GM19395 (cell line): ENCODE measurements around the gene BASP1.
A peak's percentile ranks its signal among the peaks of the same experiment; 100 is the strongest.

ENCODE experiments used
- ATAC-seq: cut with Tn5 transposase; IDR thresholded peaks from one replicate; pipeline ENCODE4 v1.9.1; 2021; ENCODE audit warnings: mild to moderate bottlenecking, moderate library complexity; ENCODE audit not compliant: unreplicated experiment

Gene BASP1

GRCh38 chr5:17221843-17222636 is 4.6 kb downstream of the BASP1 start:
- no peak for ATAC-seq

GRCh38 chr5:17222664-17223063 is 5.2 kb downstream of the BASP1 start:
- no peak for ATAC-seq

- peak; percentile 41 for ATAC-seq
These were observed 6.1 kb downstream of the BASP1 start for GRCh38 chr5:17223367-17224185.

DNA sequence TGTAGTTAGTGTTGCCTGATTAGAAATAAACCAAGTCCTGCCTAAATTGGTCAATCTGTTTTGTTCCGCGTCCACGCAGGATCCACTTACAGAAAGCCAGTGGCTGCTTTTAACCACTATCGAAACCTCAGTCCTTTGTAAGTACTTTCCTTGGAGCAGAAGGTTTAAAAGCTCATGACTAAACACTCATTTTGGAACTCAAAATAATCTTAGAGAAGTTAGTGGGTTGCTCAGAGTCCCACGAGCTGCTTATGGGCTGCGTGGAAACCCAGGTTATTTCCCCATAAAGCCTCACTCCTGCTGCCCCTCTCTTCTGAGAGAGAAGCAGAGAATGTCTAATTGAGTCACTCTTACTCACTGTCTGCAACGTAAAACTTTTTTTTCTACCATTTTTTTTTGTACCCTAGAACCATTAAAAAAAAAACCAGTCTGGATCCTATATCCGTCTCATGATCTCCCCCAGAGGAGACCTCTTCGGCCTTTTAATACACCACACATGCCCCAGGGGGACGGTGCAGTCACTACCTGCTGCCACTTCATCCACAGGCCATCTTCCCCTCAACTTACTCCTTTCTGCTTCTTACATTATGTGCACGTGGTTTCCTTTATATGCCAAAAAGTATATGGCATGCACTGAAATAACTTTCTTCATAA is 7.6 kb downstream of the BASP1 start:
- peak; percentile 54 for ATAC-seq

- no peak for ATAC-seq
These were observed 8.1 kb downstream of the BASP1 start for GRCh38 chr5:17225520-17225919.

GRCh38 chr5:17227868-17228267 is 10.4 kb downstream of the BASP1 start:
- ATAC-seq: no peak

GRCh38 chr5:17228821-17229291 is 11.4 kb downstream of the BASP1 start:
- peak; percentile 72 for ATAC-seq

- peak; percentile 40 for ATAC-seq
These were observed 11.9 kb downstream of the BASP1 start for GRCh38 chr5:17229313-17229712.

- ATAC-seq: no peak
These were observed 12.8 kb downstream of the BASP1 start for GRCh38 chr5:17230191-17230590.

- ATAC-seq: no peak
These were observed 13.5 kb downstream of the BASP1 start for GRCh38 chr5:17230808-17231525.

- no peak for ATAC-seq
These were observed 15.0 kb downstream of the BASP1 start for GRCh38 chr5:17232405-17232804.

DNA sequence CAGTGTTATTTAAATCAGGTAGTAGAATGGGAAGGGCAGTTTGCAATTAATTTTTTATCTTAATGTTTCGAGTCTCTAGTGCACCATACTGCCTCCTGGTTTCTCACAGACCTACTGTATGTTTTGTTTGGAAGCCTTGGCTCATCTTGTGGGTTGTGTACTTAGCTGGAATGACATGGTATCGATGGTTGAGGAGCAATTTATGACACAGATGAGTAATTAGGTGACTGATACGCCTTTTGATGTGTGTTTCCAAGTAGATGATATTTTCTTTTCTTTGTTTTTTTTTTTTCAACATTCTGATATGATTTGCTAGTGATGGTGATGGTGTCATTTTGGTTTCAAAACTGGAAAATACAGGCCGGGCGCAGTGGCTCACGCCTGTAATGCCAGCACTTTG is 16.1 kb downstream of the BASP1 start:
- no peak for ATAC-seq

DNA sequence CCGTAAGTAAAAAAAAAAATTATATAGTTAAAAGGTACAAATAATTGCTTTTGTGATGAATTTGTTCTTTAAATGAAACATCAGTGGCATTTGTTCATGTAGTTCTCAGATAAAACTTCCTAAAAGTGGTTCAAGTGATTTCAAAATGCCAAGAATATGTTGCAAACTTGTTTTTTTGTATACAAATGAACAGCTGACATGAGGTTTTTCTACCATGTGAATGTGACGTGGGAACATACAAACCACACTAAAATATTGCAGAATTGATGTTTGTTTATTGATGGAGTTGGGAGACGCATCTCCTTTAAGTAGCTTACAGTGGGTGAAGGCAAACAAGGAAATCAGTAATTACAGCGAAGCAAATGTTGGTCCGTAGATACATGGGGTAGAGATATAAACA is 16.9 kb downstream of the BASP1 start:
- ATAC-seq: no peak

GRCh38 chr5:17235731-17236330 is 18.4 kb downstream of the BASP1 start:
- no peak for ATAC-seq

GRCh38 chr5:17238521-17239041 is 21.1 kb downstream of the BASP1 start:
- no peak for ATAC-seq

GRCh38 chr5:17239953-17240352 is 22.5 kb downstream of the BASP1 start:
- no peak for ATAC-seq

DNA sequence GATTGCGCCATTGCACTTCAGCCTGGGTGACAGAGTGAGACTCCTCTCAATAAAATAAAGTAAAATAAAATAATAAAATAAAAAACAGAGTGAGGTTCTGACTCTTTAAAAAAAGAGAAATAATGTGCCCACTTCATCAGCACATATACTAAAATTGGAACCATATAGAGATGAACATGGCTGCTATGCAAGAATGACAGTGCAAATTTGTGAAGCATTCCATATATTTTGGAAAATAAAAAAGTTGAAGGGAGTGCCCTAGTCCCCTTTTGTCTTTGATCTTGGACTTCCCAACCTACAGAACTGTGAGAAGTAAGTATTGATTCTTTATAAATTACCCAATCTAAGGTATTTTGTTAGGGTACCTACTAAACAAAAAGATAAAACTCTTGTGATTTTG is 23.1 kb downstream of the BASP1 start:
- no peak for ATAC-seq

GRCh38 chr5:17241635-17242034 is 24.2 kb downstream of the BASP1 start:
- no peak for ATAC-seq

- no peak for ATAC-seq
These were observed 26.0 kb downstream of the BASP1 start for GRCh38 chr5:17243287-17244063.
